ENCODE measurements around the gene P2RX2.

- no peak for TF ChIP-seq CTCF (IDR thresholded peaks at IDR 0.05)
- no peak for TF ChIP-seq NR3C1 (IDR thresholded peaks at IDR 0.05)
- TF ChIP-seq FOSL2 (IDR thresholded peaks at IDR 0.05) = no peak
- TF ChIP-seq FOSL2 (CRISPR knock-in tag; IDR thresholded peaks at IDR 0.05) = no peak
- TF ChIP-seq ESRRA (IDR thresholded peaks at IDR 0.05; ENCODE audit: borderline replicate concordance, low read length) = no peak
- no peak for TF ChIP-seq EP300 (IDR thresholded peaks at IDR 0.05)
- no peak for TF ChIP-seq RFX5 (IDR thresholded peaks at IDR 0.05)
- TF ChIP-seq MYC (IDR thresholded peaks at IDR 0.05; ENCODE audit: borderline replicate concordance, low read length) = no peak
- no peak for TF ChIP-seq PHF8 (IDR thresholded peaks at IDR 0.05; ENCODE audit: borderline replicate concordance, low read depth)
- TF ChIP-seq KDM1A (IDR thresholded peaks at IDR 0.05; ENCODE audit: low read depth) = no peak
- no peak for TF ChIP-seq BHLHE40 (IDR thresholded peaks at IDR 0.05; ENCODE audit: low read depth, low read length)
These were observed 31.6 kb upstream of the P2RX2 start for GRCh38 chr12:132586929-132587328.

Data from A549 (cell line).